ENCODE results near the gene C6orf89.

DNA sequence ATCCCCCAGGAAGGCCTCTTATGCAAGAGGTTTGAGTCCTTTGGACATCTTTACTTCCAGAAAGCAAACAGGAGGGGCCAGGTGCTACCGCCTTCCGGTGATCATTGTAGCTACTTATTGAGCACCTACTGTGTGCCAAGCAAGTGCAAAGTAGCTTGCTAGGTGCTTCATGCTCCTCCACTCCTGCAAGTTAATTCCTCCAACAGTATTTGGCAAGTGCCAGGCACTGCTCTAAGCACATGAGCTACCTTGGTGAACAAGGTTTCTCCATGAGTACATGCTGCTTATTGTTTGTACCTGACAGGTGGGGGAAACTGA is 48.8 kb upstream of the C6orf89 start:
- TF ChIP-seq, protein P1, sequence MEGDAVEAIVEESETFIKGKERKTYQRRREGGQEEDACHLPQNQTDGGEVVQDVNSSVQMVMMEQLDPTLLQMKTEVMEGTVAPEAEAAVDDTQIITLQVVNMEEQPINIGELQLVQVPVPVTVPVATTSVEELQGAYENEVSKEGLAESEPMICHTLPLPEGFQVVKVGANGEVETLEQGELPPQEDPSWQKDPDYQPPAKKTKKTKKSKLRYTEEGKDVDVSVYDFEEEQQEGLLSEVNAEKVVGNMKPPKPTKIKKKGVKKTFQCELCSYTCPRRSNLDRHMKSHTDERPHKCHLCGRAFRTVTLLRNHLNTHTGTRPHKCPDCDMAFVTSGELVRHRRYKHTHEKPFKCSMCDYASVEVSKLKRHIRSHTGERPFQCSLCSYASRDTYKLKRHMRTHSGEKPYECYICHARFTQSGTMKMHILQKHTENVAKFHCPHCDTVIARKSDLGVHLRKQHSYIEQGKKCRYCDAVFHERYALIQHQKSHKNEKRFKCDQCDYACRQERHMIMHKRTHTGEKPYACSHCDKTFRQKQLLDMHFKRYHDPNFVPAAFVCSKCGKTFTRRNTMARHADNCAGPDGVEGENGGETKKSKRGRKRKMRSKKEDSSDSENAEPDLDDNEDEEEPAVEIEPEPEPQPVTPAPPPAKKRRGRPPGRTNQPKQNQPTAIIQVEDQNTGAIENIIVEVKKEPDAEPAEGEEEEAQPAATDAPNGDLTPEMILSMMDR (conservative IDR thresholded peaks at IDR 0.05 in 1 of 2, IDR thresholded peaks at IDR 0.05 in 1 of 2; ENCODE audit: low read depth in 1 of 2, low read length in 2 of 2): no peak
- no peak for TF ChIP-seq EZH2 (IDR thresholded peaks at IDR 0.05; ENCODE audit: low read length, missing control alignments)

All from fibroblast of lung (primary cell).